ENCODE data around the gene ADAT2.
A peak's percentile ranks its signal among the peaks of the same experiment; 100 is the strongest.

ADAT2 gene

DNA sequence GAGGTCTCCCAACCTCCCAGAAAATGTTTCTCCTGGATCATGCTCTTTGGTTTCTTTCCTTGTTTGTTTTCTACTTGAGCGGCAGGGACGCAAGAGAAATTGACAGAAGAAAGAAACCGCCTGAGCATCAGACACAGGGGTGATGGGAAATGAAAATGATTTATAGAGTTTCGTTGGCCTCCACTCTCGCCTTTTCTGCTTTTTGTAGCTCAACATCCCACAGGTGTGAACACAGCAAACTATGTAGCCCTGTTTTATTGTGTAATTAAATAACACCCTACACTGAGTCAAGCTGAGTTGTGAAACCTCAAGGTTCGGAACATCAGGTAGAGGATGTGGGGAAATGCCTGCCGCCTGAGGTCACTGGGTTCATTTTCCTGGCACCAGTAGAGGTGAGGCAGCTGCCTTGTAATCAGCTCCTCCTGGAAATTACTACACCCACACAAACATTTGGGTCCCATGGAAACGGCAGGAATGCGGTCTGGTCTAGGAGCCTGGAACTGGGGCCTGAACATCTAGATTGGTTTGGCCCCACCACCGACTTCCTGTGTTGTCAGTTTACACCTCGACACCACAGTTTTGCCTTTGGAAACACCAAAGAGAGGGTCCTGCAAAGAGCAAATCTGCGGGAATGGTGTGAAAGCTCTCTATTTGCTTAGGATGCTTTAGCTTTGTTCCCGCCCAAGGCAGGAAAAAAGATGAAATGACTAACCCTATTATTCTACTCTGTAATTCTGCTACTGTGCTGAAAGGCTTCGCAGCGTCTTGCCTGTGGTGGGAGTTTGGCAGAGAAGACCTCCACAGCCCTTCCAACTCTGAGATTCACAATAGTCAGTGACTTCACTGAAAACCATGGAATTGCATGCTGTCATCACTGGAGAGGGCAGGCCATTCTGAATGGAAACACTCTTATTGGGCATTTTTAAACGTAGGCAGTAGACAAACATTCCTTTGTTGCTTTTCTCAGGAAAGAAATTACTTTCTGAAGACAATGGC, 53.0 kb downstream of the ADAT2 start:
- peak; percentile 77 for DNase-seq (ENCODE audit: low spot score)

DNA sequence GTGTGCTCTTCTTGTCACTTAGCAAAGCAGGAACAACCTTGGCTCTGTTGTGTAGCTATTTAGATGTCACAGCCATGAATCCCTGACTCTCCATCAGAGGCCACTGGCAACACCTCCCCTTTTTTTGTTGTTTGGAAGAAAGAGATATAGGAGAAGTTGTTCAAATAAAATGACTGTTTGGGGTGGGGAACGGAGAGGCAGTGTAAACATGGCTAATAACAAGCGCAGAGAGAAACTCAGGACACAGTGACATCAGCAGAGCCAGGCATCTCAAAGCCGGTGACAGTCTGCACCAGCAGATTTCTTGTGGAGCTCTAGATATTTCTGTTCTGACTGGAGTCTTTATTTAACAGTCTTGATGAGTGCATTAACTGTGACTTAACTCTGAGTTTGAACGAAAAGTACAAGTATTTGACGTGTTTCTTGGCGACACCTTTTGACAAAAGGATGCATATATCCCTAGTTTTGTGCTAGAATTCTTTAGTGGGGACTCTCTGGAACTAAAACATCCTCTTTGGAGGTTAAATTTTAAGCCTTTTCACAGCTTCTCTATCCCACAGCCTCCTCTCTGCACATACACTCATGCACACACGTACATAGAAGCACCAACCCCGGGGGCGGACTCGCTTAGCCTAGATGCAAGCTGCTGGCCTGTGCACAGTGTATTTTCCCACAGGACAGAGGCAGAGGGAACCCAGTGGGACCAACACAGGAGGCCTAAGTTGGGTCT, 53.8 kb downstream of the ADAT2 start:
- no peak for DNase-seq (ENCODE audit: low spot score)

DNA sequence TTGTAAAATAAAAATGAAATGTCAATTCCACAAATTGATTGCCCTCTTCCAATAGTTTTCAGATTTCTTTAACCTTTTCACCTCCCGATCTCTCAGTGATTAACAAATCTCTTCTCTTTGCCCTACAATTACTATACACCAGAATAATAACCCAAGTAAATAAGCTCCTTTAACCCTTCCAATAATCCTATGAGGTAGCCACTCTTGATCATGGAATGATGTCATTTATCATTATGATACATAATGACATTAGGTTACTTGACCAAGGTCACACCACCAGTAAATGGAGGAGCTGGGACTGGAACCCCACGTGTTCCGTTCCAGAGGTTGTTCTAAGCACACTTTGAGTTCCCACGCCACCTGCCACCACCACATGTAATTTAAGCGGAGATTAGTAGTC, 54.8 kb downstream of the ADAT2 start:
- no peak for DNase-seq (ENCODE audit: low spot score)

DNA sequence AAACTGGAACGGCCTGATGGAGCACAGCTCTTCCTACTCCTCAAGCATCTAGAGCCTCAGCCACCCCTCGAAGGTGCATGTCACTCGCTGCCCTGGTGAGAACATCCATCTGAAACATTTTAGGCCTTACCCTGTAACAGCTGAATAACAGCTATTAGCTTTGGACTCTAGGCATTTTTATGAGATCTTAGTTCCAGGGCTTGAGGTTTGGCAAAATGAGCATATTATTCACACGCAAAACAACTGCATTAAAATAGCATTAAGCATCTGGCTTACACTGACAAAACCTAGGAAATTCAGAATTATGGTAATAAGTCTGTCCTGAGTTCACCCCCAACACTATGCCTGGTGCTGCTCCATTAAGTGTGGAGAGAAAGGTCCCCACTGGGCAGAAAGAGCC, 56.1 kb downstream of the ADAT2 start:
- peak; percentile 44 for DNase-seq (ENCODE audit: low spot score)

DNA sequence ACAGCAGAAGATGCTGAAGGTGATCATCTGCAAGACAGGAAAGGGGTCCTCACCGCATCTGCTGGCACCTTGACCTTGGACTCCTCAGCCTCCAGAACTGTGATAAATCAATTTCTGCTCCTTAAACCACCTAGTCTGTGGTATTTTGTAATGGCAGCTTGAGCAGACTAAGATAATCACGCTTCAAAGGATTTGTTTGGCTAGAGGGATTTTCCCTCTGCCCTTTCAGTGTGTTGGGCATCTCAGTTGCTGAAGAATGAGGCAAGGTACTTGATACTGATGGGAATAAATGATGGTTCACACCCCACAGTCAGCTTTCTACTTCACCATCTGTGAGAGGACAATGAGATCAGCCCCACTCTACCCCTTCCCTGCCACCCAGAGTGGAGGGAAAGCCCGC, 60.2 kb downstream of the ADAT2 start:
- no peak for DNase-seq (ENCODE audit: low spot score)

DNA sequence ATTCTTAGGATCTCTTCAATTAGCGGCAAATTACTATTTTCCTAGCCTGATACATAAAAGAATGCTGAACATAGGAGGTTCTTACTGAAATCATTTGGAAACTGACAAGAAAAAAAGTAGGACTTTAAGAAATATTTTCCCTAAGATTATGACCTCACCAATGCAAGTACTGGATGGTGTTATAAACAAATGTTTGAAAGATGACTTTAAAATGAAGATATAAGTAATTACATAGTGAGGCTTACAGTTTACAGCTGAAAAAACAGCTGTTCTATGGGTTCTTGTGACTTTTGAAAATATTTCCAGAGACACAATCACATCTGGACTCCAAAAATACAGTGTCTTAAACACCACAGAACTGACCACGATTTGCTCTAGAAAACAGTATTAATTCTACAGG, 64.9 kb downstream of the ADAT2 start:
- DNase-seq (ENCODE audit: low spot score): no peak

DNA sequence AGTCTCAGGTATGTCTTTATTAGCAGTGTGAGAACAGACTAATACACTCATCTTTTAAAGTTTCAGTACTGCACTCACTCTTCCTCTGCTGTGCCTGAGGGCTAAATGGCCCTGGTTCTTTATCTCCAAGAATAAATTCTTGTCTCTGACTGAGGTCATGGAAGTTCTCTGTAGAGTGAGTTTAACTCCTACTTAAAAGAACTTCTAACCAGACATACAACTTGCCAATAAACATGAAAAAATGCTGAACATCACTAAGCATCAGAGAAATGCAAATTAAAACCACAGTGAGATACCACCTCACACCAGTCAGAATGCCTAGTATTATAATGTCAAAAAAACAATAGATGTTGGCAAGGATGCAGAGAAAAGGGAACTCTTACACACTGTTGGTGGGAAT, 73.6 kb downstream of the ADAT2 start:
- no peak for DNase-seq (ENCODE audit: low spot score)

DNA sequence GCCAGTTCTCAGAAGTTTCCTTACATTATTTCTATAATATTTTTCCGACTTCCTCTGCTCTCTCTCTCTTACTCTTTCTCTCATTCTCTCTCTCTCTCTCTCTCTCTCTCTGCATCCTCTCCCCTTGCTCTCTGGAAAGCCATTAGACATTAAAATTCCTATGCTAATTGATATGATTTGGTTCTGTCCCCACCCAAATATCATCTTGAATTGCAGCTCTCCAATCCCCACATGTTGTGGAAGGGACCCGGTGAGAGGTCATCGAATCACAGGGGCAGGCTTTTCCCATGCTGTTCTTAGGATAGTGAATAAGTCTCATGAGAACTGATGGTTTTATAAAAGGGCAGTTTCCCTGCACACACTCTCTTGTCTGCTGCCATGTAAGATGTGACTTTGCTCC, 74.1 kb downstream of the ADAT2 start:
- no peak for DNase-seq (ENCODE audit: low spot score)

DNA sequence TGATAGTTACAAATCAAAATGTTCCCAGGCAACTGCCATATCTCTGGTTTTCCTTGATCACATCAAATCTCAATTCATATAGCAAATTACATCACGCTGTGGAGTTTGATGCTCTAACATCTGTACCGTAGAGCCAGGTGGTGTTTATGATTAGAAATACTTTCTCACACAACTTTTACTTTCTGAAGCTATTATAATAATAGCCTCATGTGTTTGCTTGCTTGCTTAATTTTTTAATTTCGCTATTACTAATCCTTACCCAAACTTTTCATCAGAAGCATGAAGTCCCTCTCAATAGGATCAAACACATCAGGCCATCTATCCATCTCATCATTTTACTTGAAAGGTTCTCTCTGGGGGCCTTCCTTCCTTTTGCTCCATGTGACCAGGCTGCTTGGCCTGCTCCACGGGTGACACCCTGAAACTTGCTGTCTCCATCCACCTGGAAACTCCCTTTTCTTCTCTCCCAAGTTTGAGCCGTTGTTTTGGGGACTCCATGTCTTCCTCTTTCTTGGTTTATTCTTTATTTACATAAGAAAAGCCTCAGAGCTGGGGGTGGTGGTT, 75.4 kb downstream of the ADAT2 start:
- DNase-seq (ENCODE audit: low spot score): no peak

DNA sequence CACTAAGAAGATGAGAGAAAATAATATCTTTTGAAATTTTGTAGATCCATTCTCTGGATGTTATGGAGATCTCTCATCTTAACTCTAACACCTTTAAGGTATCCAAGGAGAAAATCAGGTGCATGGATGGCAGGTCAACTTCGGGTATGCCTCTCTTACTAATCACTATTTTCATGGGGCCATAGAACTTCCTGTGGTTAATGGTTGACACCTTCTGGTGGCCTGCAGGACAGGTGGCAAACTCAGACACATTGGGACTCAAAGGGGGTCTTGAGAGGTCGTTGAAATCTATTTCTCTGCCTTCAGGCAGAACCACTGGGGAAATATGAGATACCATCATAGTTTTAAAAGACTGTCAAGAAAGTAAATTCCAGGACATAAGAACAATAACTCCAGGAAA, 76.5 kb downstream of the ADAT2 start:
- no peak for DNase-seq (ENCODE audit: low spot score)
